Endodermal cell (in vitro differentiated cells): ENCODE measurements around the gene CFAP20. TPM values are rescaled to one million over a fixed set of nuclear protein-coding genes. Genes with fewer than 3 reads are reported as not detected.
"Not testable (repeated sequence)": the region's sequence is repeated elsewhere in the genome, so short reads cannot be mapped to it uniquely, and the experiment has no call there.

Source experiments
- DNase-seq: peaks from one replicate; pipeline ENCODE4 v3.0.0-alpha.2; 2017
- H3K27ac ChIP-seq: 2 replicates; pipeline ENCODE4 v1.5.1; 2013; ENCODE audit warnings: mild to moderate bottlenecking, low read depth, low read length, moderate library complexity
- H3K27me3 ChIP-seq: 2 replicates; pipeline ENCODE4 v1.6.1; 2013; ENCODE audit warnings: mild to moderate bottlenecking, low read length, moderate library complexity; ENCODE audit not compliant: insufficient read depth, control insufficient read depth, poor library complexity, severe bottlenecking
- H3K36me3 ChIP-seq: 2 replicates; pipeline ENCODE4 v1.7.0; 2013; ENCODE audit warnings: mild to moderate bottlenecking, low read length, moderate library complexity; ENCODE audit not compliant: control insufficient read depth, insufficient read depth
- H3K4me1 ChIP-seq: one replicate; pipeline ENCODE4 v1.7.0; 2013; ENCODE audit warnings: low read length; ENCODE audit not compliant: control insufficient read depth, insufficient read depth
- H3K4me3 ChIP-seq: 2 replicates; pipeline ENCODE4 v1.5.1; 2013; ENCODE audit warnings: mild to moderate bottlenecking, low read length, moderate library complexity
- H3K9ac ChIP-seq: 2 replicates; pipeline ENCODE4 v1.6.1; 2013; ENCODE audit warnings: mild to moderate bottlenecking, low read length, moderate library complexity; ENCODE audit not compliant: poor library complexity, severe bottlenecking; ENCODE audit errors: extremely low read depth
- H3K9me3 ChIP-seq: 2 replicates; pipeline ENCODE4 v1.6.1; 2013; ENCODE audit warnings: mild to moderate bottlenecking, low read length, moderate library complexity; ENCODE audit not compliant: control insufficient read depth
- H3K27ac Mint-ChIP-seq: 2 replicates; pipeline ENCODE4 v1.8.0; 2020; ENCODE audit warnings: mixed read lengths
- H3K27me3 Mint-ChIP-seq: 2 replicates; pipeline ENCODE4 v1.8.0; 2021; ENCODE audit warnings: mild to moderate bottlenecking, mixed read lengths; ENCODE audit not compliant: insufficient read depth
- H3K36me3 Mint-ChIP-seq: 2 replicates; pipeline ENCODE4 v1.8.0; 2020; ENCODE audit warnings: low read depth, mixed read lengths
- H3K4me1 Mint-ChIP-seq: 2 replicates; pipeline ENCODE4 v1.8.0; 2020; ENCODE audit warnings: mixed read lengths
- H3K4me3 Mint-ChIP-seq: 2 replicates; pipeline ENCODE4 v1.8.0; 2020; ENCODE audit warnings: mild to moderate bottlenecking, moderate library complexity, mixed read lengths
- H3K9me3 Mint-ChIP-seq: 2 replicates; pipeline ENCODE4 v1.8.0; 2020; ENCODE audit warnings: mild to moderate bottlenecking, mixed read lengths
- WGBS, 2 experiments: methylation state at CpG; one replicate each; pipeline versions ENCODE4 v1.1.5 to v1.1.7; 2013; ENCODE audit warnings: missing lambda C conversion rate in 2 of 2, mixed read lengths in 1 of 2; ENCODE audit not compliant: insufficient coverage in 1 of 2, insufficient read length in 1 of 2; 5-methylcytosine and 5-hydroxymethylcytosine counted together
- total RNA-seq, 2 donors: library from RNA; stranded (reverse); fragmentation: NEBNext Ultra II Directional in 1 of 2; extraction: Animal tissue kit (Norgen Biotek cat#: 25700) in 1 of 2; gene quantifications; 2 replicates in 1 of 2; 3 replicates in 1 of 2; pipeline ENCODE4 v1.2.1, GENCODE V29; 2021
- TF ChIP-seq, protein P1 (sequence below): fragments of 200-600 bp; sonication (generic); conservative IDR thresholded peaks from 2 replicates; pipeline ENCODE4 v1.5.0; 2021; ENCODE audit warnings: antibody characterized with exemption, mild to moderate bottlenecking

CFAP20 gene
- total RNA-seq, 2 donors from 2014 or later: 55.2 to 57.2 TPM

DNA sequence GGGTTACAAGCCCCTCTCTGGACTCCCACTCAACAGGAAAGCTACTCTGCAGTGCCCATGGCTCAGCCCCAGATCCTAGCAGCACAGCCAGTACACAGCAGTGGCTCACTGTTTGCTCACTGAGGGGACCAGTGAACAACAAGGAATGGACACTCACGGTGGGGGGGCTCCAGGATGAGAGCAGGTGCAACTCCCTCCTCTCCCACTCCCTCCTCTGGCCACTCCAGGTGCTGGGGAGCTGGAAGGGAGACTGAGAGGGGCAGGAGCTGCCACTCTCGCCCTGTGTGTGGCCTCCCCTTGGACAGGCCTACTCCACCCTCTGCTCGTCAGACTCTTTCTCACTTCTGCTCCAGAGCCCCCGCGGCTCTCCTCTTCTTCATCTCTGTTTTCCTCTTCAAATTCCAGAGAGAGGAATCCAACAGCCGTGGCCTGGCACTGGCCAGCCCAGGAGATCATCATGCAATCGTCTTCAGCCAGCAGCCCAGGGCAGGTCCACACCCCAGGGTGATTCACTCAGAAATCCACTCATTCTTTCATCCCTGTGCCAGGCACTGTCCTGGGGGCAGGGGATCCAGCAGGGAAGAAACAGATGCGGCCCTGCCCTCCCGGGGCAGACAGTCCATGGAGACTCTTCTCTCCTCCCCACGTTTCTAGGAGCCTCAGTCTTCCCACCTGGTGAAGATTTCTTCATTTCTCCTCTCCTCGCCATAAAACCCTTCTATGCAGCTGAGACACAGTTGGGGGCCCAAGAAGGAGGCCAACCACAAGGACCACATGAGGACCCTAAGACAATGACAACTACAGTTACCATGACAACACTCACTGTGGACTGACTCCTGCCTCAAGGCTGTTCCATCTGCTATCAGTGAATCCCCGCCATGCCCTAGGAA is 30.7 kb downstream of the CFAP20 start:
- Histone ChIP-seq H3K9me3 (no peaks in the 10 kb centered on the region), H3K27ac (no peak overlapping the region), H3K9ac (no peak overlapping the region), H3K27me3 (no peaks in the 10 kb centered on the region), H3K36me3 (no peaks in the 10 kb centered on the region), H3K4me1 (no peaks in the 10 kb centered on the region), H3K4me3 (no peak overlapping the region)
- no peak for DNase-seq
- peaks cover 2% of the 10 kb centered on the region for H3K4me1 Mint-ChIP-seq
- TF ChIP-seq, protein P1, sequence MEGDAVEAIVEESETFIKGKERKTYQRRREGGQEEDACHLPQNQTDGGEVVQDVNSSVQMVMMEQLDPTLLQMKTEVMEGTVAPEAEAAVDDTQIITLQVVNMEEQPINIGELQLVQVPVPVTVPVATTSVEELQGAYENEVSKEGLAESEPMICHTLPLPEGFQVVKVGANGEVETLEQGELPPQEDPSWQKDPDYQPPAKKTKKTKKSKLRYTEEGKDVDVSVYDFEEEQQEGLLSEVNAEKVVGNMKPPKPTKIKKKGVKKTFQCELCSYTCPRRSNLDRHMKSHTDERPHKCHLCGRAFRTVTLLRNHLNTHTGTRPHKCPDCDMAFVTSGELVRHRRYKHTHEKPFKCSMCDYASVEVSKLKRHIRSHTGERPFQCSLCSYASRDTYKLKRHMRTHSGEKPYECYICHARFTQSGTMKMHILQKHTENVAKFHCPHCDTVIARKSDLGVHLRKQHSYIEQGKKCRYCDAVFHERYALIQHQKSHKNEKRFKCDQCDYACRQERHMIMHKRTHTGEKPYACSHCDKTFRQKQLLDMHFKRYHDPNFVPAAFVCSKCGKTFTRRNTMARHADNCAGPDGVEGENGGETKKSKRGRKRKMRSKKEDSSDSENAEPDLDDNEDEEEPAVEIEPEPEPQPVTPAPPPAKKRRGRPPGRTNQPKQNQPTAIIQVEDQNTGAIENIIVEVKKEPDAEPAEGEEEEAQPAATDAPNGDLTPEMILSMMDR: no peak
- no peak overlapping the region for H3K27ac Mint-ChIP-seq
- no peaks in the 10 kb centered on the region for H3K27me3 Mint-ChIP-seq
- H3K4me3 Mint-ChIP-seq: no peak overlapping the region
- no peaks in the 10 kb centered on the region for H3K36me3 Mint-ChIP-seq
- H3K9me3 Mint-ChIP-seq: no peaks in the 10 kb centered on the region
- 79 to 82% methylated on average over 10 to 12 of the region's 12 CpGs for WGBS, 2 experiments

GRCh38 chr16:58096249-58096648 is 32.9 kb downstream of the CFAP20 start:
- Mint-ChIP-seq H3K27me3 (peaks cover 3% of the 10 kb centered on the region), H3K4me3 (no peak overlapping the region), H3K9me3 (no peaks in the 10 kb centered on the region), H3K27ac (no peak overlapping the region), H3K4me1 (peaks cover 2% of the 10 kb centered on the region), H3K36me3 (no peaks in the 10 kb centered on the region)
- TF ChIP-seq, protein P1: no peak
- Histone ChIP-seq H3K9ac (no peak overlapping the region), H3K27me3 (no peaks in the 10 kb centered on the region), H3K9me3 (no peaks in the 10 kb centered on the region), H3K27ac (no peak overlapping the region), H3K4me1 (no peaks in the 10 kb centered on the region), H3K4me3 (no peak overlapping the region), H3K36me3 (no peaks in the 10 kb centered on the region)
- DNase-seq: no peak
- WGBS, 2 experiments: 88% methylated on average over 2 of the region's 2 CpGs; no CpG with 5 or more reads in 1 of the 2 experiments

GRCh38 chr16:58095575-58095960 is 33.6 kb downstream of the CFAP20 start:
- not testable (repeated sequence) for H3K27ac Mint-ChIP-seq, H3K36me3 ChIP-seq

More at GRCh38 chr16:58095575-58095960, 33.6 kb downstream of the CFAP20 start:
- DNase-seq, H3K9me3 Mint-ChIP-seq, H3K36me3 Mint-ChIP-seq, H3K9me3 ChIP-seq, H3K27ac ChIP-seq, H3K27me3 ChIP-seq, H3K4me1 ChIP-seq, H3K27me3 Mint-ChIP-seq, H3K4me1 Mint-ChIP-seq, H3K4me3 Mint-ChIP-seq, H3K9ac ChIP-seq, H3K4me3 ChIP-seq: not testable (repeated sequence)
- WGBS, 2 experiments: 76 to 80% methylated on average over 5 to 6 of the region's 6 CpGs
